Ovary (tissue), 3 donors: ENCODE results near the gene PLCL1.

Source experiments
- CTCF ChIP-seq, 3 donors: fragments of 450-650 bp in 2 of 3; fragments of 200-600 bp in 1 of 3; IDR thresholded peaks; one replicate each; pipeline versions ENCODE4 v1.5.1 to v1.8.0; 2016 to 2022; ENCODE audit warnings: antibody characterized with exemption in 3 of 3, mild to moderate bottlenecking in 1 of 3
- EP300 ChIP-seq: sonication (generic); formaldehyde crosslinking; IDR thresholded peaks from one replicate; pipeline ENCODE4 v1.6.1; 2017; ENCODE audit warnings: antibody characterized with exemption
- POLR2A ChIP-seq: fragments of 450-650 bp; IDR thresholded peaks from one replicate; pipeline ENCODE4 v1.6.1; 2017; ENCODE audit warnings: antibody characterized with exemption, mild to moderate bottlenecking, moderate library complexity
- donor health status: DM: no; HTN: no; CAD: no.

GRCh38 chr2:198101688-198102087 is 297.3 kb downstream of the PLCL1 start:
- TF ChIP-seq POLR2A (no peak), CTCF (IDR thresholded peaks at IDR 0.05) (no peak), EP300 (no peak)
